HG03139 (cell line): ENCODE results near the gene HIPK3.
"Not testable (repeated sequence)": the region's sequence is repeated elsewhere in the genome, so short reads cannot be mapped to it uniquely, and the experiment has no call there.

Experiments used
- ATAC-seq: cut with Tn5 transposase; IDR thresholded peaks from one replicate; pipeline ENCODE4 v1.9.1; 2021; ENCODE audit not compliant: unreplicated experiment

HIPK3 gene

DNA sequence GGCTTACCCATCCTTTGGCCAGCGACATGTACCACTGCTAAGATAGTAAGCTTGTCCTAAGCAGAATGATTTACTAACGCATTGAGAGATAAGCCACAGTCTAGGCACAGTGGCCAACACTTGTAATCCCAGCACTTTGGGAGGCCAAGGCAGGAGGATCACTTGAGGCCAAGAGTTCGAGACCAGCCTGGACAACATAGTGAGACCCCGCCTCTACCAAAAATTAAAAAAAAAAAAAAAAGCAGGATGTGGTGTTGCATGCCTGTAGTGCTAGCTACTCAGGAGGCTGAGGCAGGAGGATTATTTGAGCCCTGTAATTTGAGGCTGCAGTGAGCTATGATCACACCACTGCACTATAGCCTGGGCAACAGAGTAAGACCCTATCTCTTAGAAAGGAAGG is 93.1 kb downstream of the HIPK3 start:
- no peak for ATAC-seq

DNA sequence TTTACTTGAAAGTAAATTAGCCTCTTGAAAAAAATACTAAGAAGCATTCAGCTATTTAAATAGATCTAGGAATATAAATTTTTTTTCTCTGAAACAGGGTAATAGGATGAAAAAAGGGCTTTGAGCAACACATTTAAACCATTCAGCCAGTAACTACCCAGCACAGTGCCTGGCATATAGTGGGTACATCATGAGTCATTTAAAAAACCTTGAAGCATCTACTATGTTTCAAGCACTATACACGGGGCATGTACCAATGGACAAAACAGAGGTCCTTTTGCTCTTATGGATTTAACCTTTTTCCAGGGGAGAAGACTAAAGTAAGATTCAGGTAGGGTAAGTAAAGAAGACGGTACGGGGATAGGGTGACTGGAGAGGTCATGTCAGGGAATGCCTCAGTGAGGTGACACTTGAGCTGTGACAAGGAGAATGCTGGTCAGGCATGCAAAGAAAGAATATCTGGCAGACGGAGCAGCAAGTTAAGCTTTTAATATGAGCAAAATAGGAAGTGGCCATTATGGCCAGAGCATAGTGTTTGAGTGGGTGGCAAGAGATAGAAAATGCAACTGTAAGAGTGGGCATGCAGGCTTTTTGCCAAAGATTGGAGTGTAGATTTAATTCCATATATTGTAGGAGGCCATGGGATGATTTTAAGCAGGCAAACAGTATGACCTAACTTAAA is 101.1 kb downstream of the HIPK3 start:
- no peak for ATAC-seq

DNA sequence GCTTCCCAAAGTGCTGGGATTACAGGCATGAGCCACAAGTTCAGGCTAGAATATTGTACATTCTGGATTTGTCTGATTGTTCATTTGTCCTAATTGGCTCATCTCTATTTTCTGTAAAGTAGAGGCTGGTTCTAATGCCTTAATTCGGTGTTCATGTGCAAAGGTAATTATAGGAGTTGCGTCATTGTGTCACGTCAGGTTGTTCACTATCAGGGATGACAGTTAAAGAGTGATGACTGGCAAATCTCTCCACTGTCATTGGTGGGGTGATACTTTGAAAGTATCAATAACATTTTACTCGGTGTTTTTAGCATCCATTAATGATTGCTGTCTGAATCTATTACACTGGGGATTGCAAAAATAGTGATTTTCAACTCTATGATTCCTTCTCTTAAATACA is 103.5 kb downstream of the HIPK3 start:
- no peak for ATAC-seq

DNA sequence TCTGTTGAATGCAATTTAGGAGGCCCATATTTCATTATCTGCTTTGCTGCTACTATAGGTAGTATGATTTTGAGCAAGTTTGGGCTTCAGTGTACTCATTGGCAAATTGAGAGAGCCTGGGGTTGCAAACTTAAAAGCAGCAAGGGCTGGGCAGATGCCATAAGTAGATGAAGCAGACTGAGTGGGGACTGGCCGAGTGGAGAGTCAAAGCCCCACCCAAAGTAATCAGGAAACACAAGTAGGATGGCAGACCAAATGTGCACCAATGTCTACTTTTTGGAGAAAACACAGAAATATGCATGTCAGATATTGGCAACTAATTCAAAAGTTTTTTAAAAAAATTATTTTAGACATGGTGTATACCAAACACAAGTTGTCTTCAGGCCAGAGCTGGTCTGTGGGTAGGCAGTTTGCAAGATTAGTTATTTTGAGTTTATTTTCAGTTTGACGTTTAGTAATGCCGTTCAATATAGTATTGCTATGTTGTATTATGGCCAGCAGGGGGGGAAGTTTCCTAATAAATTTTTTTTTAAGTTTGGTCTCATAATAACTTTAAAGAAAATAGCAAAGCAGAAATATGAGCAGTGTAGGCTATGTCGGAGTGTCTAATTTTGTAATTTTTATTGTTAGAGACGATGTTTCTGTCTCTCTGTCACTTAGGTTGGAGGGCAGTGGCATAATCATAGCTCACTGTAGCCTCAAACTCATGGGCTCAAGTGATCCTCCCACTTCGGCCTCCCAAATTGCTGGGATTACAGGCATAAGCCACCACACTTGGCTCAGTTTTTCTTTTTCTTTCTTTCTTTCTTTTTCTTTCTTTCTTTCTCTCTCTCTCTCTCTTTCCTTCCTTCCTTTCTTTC is 105.1 kb downstream of the HIPK3 start:
- no peak for ATAC-seq

DNA sequence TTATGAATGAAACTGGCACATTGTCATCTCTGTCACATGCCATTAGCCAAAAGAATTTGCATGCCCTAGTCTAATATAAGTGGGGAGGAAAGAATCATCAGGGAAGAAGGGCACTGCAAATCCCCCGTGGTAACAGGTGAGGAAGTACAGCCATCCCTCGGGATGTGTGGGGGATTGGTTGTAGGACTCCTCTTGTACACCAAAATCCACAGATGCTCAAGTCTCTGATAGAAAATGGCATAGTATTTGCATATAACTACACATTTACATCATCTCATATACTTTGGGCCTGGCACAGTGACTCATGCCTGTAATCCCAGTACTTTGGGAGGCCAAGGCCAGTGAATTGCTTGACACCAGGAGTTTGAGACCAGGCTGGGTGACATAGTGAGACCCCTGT is 109.7 kb downstream of the HIPK3 start:
- ATAC-seq, result no peak

DNA sequence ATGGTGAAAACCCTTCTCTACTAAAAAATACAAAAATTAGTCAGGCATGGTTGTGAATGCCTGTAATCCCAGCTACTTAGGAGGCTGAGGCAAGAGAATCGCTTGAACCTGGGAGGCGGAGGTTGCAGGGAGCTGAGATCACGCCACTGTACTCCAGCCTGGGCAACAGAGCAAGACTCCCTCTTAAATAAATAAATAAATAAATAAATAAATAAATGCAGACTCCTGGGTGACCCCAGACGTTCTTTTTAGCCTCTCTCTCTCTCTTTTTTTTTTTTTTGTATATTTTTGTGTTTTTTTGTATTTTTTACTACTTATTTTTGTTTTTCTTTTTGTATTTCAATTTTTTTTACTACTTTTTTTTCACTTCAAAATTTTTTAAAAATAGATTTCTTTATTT is 111.3 kb downstream of the HIPK3 start:
- ATAC-seq, result not testable (repeated sequence)

DNA sequence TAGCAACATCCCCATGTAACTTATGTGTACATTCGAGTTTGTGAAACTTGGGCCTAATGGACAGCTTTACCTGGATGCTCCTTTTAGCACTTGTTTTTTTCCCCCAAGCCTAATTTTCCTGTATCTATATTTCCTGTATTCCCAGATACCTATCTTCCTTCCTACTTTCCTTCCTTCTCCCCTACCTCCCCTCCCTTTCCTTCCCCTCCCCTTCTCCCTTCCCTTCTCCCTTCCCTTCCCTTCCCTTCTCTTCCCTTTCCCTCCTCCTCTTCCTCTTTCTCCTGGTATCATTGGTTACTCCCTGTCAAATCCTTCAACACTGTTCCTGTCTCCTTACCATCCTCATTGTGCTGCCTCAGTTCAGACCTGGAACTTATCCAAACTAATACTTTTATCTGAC is 111.8 kb downstream of the HIPK3 start:
- ATAC-seq, result no peak

DNA sequence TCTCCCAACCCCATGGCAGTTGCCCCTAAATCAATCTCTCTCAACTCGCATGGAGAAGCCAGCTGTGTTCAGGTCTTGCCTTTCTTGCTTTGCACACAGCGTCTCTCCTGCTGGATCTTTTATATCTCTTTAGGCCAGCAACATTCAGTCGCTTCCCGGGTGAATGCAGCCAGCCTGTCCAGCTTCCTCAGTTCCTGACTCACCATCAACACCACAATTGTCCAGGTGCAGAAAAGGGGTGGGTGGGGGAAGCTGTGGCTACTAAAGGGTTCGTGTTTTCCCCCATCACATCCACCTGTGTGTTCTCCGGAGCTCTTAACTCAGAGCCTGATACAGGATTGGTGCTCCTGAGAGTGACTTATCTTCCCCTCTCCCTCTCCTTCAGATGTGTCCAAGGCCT is 116.5 kb downstream of the HIPK3 start:
- ATAC-seq, result no peak

DNA sequence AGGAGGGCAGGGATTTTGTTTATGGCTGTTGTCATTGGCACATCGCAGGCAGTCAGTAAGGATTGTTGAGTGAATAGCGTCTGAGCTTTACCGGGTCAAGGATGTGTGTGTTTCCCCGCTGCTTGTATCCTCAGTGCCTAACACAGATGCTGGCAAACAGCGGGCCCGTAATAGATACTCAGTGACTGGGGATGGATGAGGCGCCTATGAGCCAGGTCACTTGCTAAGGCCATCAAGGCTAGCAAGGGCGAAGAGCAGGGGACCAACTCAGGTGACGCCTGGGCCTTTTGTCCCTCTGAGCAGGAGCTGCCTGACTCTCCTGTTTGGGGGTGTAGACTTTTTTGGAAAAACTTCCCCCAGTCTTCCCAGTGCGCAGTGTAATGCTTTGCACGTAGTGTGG is 118.1 kb downstream of the HIPK3 start:
- no peak for ATAC-seq

DNA sequence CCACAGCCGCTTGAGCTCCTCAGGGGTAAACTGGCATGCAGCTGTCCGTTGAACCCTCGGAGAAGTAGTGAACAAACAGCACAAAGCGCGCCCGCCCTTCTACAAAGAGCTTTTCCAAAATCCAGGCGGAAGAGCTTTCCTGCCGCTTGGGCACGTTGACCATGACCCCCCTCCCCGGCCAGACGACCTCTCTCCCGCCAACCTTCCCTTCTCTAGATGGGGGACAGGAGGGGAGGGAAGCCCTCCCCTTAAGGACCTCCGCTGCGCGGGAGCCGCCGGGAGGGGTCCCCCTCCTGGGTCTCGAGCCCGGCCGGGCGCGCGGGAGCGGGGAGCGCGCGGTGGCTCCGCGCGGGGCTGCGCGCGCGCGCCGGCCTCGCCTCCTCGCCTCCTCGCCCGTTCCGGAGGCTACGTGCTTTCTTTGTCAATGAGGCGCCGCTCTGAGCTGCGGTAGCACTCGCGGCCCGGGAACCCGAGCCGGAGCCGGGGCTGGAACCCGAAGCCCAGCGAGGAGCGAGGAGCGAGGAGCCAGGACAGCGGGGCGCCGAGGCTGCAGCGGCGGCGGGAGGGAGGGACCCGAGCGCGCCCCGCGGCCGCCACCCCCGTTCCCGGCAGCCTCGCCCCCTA is 118.6 kb downstream of the HIPK3 start, which contains the start of gene KIAA1549L:
KIAA1549L (plus strand) TSS at position 421 of the 624 bp plus-strand sequence.
- ATAC-seq, result no peak

DNA sequence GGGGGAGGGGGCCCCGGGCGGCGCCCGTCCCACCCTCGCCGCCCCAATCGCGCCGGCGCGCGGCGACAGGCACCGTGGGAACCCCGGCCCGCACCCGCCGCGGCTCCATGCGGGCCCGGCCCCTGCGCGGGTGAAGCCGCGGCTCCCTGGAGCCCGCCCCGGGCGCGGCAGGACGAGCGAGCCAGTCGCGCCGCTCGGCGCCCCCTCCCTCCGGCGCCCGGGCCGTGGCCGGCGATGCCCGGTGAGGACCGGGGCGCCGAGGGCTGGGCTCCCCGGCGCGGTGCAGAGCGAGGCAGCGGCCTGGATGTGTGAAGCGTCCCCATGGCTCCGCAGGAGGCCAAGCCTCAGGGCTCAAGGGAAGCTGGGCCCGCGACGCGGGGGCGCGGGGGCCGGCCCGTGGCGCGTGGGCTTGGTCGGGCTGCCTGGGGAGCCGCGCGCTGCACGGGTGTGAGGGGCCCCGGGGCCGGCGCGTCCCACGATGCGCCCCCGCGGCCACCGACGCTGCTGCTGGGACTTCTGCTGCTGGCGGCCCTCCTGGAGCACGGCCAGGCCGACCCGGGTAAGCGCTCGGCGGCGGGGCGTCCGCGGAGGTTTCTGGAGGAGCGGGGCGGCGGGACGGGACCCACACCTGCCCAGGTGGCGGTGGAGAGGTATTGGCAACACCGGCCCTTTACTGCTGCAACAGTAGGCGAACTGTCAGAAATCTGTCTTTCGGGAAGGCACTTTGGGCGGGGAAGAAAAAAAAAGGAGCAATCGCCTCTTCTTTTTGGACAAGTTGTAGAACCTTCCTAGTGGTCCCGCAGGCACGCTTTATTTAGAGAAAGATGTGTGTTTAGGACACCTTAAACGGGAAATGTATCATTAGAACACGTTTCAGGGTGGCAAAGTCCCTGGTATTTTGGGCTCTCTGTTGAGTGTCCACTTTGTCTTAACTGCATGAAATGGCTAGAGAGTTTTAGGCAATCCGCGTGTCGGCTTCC is 119.4 kb downstream of the HIPK3 start:
- ATAC-seq, result no peak

DNA sequence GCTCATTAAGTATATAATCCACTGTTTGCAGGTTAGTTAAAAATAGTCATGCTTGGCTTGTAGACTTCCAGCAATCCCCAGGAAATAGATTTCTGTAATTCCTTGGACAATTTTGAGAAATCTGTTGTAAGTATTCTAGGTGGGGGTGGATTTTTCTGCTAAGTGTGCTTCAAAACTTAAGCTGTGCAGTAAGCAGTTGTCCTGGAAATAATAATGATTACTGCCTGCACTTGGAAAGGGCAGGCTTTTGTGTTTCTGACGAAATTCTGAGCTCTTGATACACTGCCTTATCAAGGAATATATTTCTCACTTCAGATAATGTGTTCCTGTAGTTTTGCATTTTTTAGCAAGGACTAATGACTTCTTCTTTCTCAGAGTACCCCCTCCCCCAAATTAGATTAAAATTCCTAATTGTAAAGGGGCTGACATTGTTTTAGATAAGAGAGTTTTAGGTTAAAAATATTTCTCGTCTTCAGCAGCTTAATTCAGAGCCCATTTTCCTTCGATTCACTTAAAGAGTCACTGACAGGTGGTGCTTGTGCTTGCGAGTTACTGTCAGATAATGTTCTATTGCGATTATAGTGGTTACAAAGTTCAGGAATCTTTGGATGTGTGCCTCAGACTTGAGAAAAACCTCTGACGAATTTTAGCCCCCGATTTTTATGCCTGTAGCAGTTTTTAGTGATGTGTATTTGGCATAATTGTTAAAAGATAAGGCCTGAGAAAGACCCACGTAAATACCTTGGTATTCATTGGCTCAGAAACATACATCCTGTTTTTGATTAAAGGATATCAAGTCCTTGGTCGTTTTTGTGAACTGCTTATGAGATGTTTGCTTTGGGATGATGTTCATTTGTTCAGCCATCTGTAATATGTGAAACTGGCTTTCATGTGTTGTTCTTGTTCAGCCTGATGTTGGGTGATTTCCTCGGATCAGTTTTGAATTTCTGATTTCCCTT is 120.5 kb downstream of the HIPK3 start:
- no peak for ATAC-seq

DNA sequence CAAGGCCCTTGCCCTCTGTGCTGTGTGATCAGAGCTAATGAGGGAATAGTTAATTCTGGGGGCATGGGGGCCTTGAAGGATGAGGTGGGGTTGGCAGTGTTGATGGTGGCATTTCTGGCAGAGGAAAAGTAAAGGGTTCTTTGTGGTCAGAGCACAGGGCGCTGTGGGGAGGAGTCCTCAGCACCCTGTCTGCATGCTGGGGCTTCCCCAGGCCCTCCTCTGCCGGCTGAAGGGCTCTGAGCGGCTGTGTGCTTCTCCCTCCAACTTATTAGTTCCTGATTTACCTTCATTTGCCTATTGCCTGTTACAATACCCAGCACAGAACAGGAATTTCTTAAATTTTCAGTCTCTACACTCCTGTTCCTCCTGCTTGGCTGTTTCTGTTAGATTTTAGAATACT is 122.8 kb downstream of the HIPK3 start:
- ATAC-seq, result peak; percentile 49

DNA sequence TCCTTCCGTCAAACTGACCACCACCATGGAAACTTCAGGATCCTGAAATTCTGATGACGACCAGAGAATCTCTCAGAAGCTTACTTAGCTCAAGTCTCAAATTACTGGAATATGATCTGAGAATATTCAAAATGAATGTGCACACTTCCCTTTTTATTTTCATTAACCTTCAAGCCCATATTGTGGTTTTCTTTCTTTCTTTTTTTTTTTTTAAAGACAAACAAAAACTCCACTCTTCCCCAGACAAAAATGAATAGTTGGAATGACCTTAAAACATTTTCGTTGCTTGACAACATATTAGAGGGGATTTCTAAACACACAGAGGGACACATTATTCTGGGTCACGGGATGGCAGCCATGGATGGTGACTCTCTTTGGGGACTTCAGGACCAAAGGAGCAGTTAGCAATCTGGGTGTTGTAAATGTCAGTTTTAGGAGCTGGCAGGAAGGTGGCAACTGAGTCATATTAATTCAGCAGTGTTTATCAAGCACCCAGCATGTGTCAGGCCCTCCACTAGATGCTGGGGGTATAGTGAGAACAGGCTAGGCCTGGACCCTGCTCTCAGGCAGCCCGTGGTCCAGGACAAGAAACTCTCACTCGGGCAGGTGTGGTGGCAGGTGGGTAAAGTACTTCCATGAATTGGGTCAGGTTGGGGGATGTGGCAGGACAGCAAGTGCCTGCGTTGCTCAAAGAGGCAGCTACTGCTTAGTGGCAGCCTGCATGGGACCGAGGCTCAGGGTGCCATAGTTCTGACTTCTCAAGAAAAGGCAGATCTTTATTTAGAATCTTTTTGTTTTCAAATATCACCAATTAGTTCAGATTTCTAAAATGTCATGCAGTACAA is 126.1 kb downstream of the HIPK3 start:
- ATAC-seq, result no peak

DNA sequence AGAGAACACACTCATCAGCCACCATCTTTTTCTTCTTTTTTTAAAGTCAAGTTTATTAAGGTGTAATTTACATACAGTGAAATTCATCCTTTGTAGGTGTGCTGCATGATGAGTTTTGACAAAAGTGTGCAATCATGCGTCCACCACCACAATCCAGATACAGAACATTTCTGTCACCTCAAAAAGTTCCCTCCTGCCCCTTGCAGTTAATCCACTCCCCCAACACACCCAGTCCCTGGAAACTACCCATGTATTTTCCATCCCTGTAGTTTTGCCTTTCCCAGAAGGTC is 126.7 kb downstream of the HIPK3 start:
- no peak for ATAC-seq

DNA sequence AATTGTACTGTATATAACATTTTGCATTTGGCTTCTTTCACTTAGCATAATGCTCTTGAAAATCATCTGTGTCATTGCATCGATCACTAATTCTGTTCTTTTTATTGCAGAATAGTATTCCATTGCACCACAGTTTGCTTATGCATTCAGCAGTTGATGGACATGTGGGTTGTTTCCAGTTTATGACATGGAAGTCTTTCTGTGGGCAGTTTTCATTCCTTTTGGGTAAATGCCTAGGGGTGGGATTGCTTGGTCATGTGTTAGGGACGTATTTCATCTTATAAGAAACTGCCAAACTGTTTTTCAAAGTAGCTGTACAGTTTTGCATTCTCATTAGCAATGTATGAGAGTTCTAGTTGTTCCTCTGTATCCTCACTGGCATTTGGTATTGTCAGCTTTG is 127.0 kb downstream of the HIPK3 start:
- no peak for ATAC-seq

DNA sequence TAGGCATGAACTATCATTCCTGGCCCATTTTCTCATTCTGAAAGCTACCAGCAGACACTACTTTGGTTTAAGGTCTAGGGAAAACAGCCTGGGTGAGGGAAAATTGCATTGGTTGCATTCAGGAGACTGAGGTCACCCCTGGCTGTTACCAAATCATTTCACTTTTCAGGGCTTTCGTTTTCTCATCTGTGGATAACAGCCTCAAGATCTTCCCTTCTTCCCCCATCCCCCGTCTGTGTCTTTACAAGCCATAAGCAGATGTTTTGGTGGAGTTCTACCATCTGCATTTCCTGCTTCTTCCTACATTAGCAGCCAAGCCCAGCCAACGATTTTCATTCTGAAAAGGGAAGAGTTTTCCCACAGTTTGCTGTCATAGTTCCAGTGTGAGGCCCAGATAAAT is 130.4 kb downstream of the HIPK3 start:
- ATAC-seq, result no peak

DNA sequence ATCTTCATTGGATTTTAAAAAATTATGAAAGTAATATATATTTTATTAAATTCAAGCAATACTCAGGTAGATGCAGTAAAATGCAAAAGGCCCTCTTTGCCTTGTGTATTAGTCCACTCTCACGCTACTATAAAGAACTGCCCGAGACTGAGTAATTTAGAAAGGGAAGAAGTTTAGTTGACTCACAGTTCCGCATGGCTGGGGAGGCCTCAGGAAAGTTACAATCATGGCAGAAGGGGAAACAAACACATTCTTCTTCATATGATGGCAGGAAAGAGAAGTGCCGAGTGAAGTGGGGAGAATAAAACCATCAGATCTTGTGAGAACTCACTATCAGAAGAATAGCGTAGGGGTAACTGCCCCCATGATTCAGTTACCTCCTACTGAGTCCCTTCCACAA is 130.8 kb downstream of the HIPK3 start:
- no peak for ATAC-seq
